Skeletal muscle satellite cell (primary cell): Measurements from ENCODE around the gene CDKN1C.

Experiments
- H3K27me3 ChIP-seq: 2 replicates; pipeline ENCODE4 v1.7.0; 2013; ENCODE audit warnings: low read length; ENCODE audit not compliant: control insufficient read depth, insufficient read depth
- H3K36me3 ChIP-seq: 2 replicates; pipeline ENCODE4 v1.7.0; 2013; ENCODE audit warnings: mild to moderate bottlenecking, control low read depth, low read length; ENCODE audit not compliant: insufficient read depth
- H3K4me1 ChIP-seq: 2 replicates; pipeline ENCODE4 v1.7.0; 2013; ENCODE audit warnings: low read length; ENCODE audit not compliant: control insufficient read depth, insufficient read depth
- H3K4me2 ChIP-seq: 2 replicates; pipeline ENCODE4 v1.7.0; 2013; ENCODE audit warnings: mild to moderate bottlenecking, low read length
- H3K4me3 ChIP-seq: 2 replicates; pipeline ENCODE4 v1.7.0; 2013; ENCODE audit warnings: low read length
- H3K9ac ChIP-seq: 2 replicates; pipeline ENCODE4 v1.7.0; 2013; ENCODE audit warnings: mild to moderate bottlenecking, low read depth, low read length, moderate library complexity
- H3K9me3 ChIP-seq: replicated peaks from 2 replicates; pipeline ENCODE4 v1.7.0; 2013; ENCODE audit warnings: mild to moderate bottlenecking, control low read depth, low read length

CDKN1C gene

GRCh38 chr11:2921261-2921660 lies 35.7 kb upstream of the CDKN1C start:
- Histone ChIP-seq H3K9me3 (no peaks in the 10 kb centered on the region), H3K27me3 (no peaks in the 10 kb centered on the region), H3K4me2 (no peak overlapping the region), H3K9ac (no peak overlapping the region), H3K36me3 (no peaks in the 10 kb centered on the region), H3K4me3 (no peak overlapping the region), H3K4me1 (no peaks in the 10 kb centered on the region)

GRCh38 chr11:2920343-2920742 lies 34.8 kb upstream of the CDKN1C start:
- Histone ChIP-seq H3K4me2 (no peak overlapping the region), H3K4me3 (no peak overlapping the region), H3K9me3 (no peaks in the 10 kb centered on the region), H3K4me1 (no peaks in the 10 kb centered on the region), H3K9ac (no peak overlapping the region), H3K36me3 (no peaks in the 10 kb centered on the region), H3K27me3 (no peaks in the 10 kb centered on the region)

GRCh38 chr11:2919837-2920236 lies 34.3 kb upstream of the CDKN1C start:
- H3K4me3 ChIP-seq, result no peak overlapping the region
- H3K36me3 ChIP-seq, result no peaks in the 10 kb centered on the region
- H3K4me2 ChIP-seq, result no peak overlapping the region
- H3K4me1 ChIP-seq, result no peaks in the 10 kb centered on the region
- no peaks in the 10 kb centered on the region for H3K27me3 ChIP-seq
- H3K9ac ChIP-seq, result no peak overlapping the region
- no peaks in the 10 kb centered on the region for H3K9me3 ChIP-seq

- no peak overlapping the region for H3K4me2 ChIP-seq
- no peak overlapping the region for H3K4me3 ChIP-seq
- no peaks in the 10 kb centered on the region for H3K4me1 ChIP-seq
- H3K27me3 ChIP-seq, result no peaks in the 10 kb centered on the region
- H3K9ac ChIP-seq, result no peak overlapping the region
- no peaks in the 10 kb centered on the region for H3K36me3 ChIP-seq
- no peaks in the 10 kb centered on the region for H3K9me3 ChIP-seq
These were observed 33.6 kb upstream of the CDKN1C start for GRCh38 chr11:2919188-2919587.

- H3K27me3 ChIP-seq, result no peaks in the 10 kb centered on the region
- H3K4me3 ChIP-seq, result no peak overlapping the region
These were observed 32.4 kb upstream of the CDKN1C start for GRCh38 chr11:2917842-2918490.

GRCh38 chr11:2916892-2917645 lies 31.5 kb upstream of the CDKN1C start:
- Histone ChIP-seq H3K4me3 (no peak overlapping the region), H3K4me1 (peaks cover 18% of the 10 kb centered on the region), H3K9me3 (no peaks in the 10 kb centered on the region), H3K36me3 (no peaks in the 10 kb centered on the region), H3K4me2 (no peak overlapping the region), H3K9ac (no peak overlapping the region), H3K27me3 (no peaks in the 10 kb centered on the region)

More at GRCh38 chr11:2917842-2918490, 32.4 kb upstream of the CDKN1C start:
- Histone ChIP-seq H3K9ac (no peak overlapping the region), H3K36me3 (no peaks in the 10 kb centered on the region), H3K4me2 (no peak overlapping the region), H3K4me1 (peaks cover 9% of the 10 kb centered on the region), H3K9me3 (no peaks in the 10 kb centered on the region)

- Histone ChIP-seq H3K4me1 (peaks cover 22% of the 10 kb centered on the region), H3K4me2 (no peak overlapping the region), H3K27me3 (no peaks in the 10 kb centered on the region), H3K9ac (no peak overlapping the region), H3K9me3 (no peaks in the 10 kb centered on the region), H3K4me3 (no peak overlapping the region), H3K36me3 (no peaks in the 10 kb centered on the region)
These were observed 30.7 kb upstream of the CDKN1C start for GRCh38 chr11:2916114-2916891.

GRCh38 chr11:2915473-2915872 lies 29.9 kb upstream of the CDKN1C start:
- H3K27me3 ChIP-seq, result no peaks in the 10 kb centered on the region
- H3K4me1 ChIP-seq, result peaks cover 22% of the 10 kb centered on the region
- H3K4me3 ChIP-seq, result no peak overlapping the region
- H3K9me3 ChIP-seq, result no peaks in the 10 kb centered on the region
- H3K4me2 ChIP-seq, result no peak overlapping the region
- H3K36me3 ChIP-seq, result no peaks in the 10 kb centered on the region
- H3K9ac ChIP-seq, result no peak overlapping the region

- Histone ChIP-seq H3K9ac (no peak overlapping the region), H3K4me3 (no peak overlapping the region)
These were observed 29.1 kb upstream of the CDKN1C start for GRCh38 chr11:2914455-2915195.

GRCh38 chr11:2913776-2914175 lies 28.2 kb upstream of the CDKN1C start:
- H3K4me1 ChIP-seq, result peaks cover 22% of the 10 kb centered on the region
- no peaks in the 10 kb centered on the region for H3K9me3 ChIP-seq
- no peaks in the 10 kb centered on the region for H3K36me3 ChIP-seq
- no peak overlapping the region for H3K9ac ChIP-seq
- no peak overlapping the region for H3K4me2 ChIP-seq
- no peak overlapping the region for H3K4me3 ChIP-seq
- no peaks in the 10 kb centered on the region for H3K27me3 ChIP-seq

More at GRCh38 chr11:2914455-2915195, 29.1 kb upstream of the CDKN1C start:
- H3K36me3 ChIP-seq, result no peaks in the 10 kb centered on the region
- no peaks in the 10 kb centered on the region for H3K27me3 ChIP-seq
- no peaks in the 10 kb centered on the region for H3K9me3 ChIP-seq
- H3K4me1 ChIP-seq, result peaks cover 22% of the 10 kb centered on the region
- H3K4me2 ChIP-seq, result no peak overlapping the region

- H3K9ac ChIP-seq, result peak overlapping the region; percentile 31
- peaks cover 22% of the 10 kb centered on the region for H3K4me1 ChIP-seq
- no peaks in the 10 kb centered on the region for H3K27me3 ChIP-seq
- H3K4me3 ChIP-seq, result peak overlapping the region; percentile 44
- peak overlapping the region; percentile 68 for H3K4me2 ChIP-seq
- H3K9me3 ChIP-seq, result no peaks in the 10 kb centered on the region
- no peaks in the 10 kb centered on the region for H3K36me3 ChIP-seq
These were observed 27.4 kb upstream of the CDKN1C start for GRCh38 chr11:2913019-2913431.
